HG03432 (cell line): ENCODE measurements around the gene EIF6.
A peak's percentile ranks its signal among the peaks of the same experiment; 100 is the strongest.

Source experiments
- ATAC-seq: cut with Tn5 transposase; IDR thresholded peaks from one replicate; pipeline ENCODE4 v1.9.1; 2021; ENCODE audit warnings: mild to moderate bottlenecking, moderate library complexity; ENCODE audit not compliant: unreplicated experiment

EIF6 gene

DNA sequence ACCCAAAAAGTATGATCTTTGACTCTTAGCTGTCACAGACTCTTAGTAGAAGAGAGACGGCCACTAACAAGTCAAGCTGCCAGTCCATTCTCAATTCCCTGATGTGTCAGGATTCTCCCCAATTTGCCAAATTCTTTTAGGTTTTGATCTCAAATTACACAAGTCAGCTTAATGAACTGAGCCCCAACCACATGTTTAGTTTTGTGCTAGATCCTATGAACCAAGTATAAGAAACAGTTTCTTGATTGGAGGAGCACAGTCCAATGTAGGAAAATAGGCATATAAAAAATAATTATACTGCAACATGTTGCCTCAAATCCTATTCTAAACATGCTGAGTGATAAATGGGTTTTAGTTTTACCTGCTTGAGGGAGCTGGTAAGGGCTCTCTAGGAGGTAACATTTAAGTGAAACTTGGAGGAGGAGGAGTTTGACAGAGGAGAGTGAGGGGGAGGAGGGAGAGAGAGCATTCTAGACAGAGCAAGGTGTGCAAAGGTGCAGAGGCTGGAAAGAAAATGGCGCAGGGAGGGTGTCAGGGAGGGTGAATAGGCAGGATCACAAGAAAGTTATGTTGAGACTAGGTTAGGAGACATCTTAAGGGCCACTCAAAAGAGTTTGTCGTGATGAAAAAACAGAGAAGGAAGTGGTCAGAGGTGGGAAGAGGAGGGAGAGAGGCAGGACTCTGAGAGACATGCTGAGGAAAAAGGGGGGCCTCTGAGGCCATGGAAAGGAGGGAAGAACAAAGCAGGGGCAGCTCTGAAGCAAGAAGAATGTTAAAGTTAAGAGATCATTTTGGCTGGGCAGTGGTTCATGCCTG, 30.5 kb upstream of the EIF6 start:
- no peak for ATAC-seq

DNA sequence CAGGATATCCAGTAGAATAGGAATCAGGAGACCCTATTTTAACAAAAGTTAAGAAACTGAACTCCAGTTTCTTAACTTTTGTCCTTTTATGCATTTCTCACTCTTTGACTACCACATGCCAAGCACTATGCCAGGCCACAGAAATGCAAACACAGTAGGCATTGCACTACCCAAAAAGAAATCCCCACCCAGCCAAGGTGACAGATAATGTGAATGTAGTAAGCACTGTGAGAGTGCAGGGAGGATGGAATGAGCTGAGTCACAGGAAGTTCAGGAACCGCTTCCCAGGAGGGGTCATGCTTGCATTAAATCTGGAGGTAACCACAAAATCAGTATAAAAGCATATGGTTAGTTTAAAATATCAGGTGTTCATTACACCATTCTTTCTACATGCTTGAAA, 27.7 kb upstream of the EIF6 start:
- ATAC-seq: no peak

DNA sequence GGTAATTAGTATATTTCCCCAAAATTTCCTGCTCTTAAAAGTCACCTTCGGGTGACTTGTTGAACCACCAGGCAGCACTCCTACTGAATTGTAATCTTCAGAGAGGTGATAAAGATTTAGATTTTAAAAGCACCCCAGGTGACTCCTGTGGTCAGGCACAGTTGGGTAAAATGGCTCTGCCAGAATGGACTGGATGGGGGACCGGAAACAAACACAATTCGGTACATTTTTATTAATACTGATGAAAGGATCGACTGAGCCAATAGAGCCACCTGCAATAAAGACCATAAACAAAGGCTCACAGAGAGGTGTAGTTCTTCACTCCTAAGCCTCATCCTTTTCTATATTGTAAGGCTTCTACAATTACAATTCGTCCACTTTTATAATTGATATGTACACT, 27.2 kb upstream of the EIF6 start:
- no peak for ATAC-seq

DNA sequence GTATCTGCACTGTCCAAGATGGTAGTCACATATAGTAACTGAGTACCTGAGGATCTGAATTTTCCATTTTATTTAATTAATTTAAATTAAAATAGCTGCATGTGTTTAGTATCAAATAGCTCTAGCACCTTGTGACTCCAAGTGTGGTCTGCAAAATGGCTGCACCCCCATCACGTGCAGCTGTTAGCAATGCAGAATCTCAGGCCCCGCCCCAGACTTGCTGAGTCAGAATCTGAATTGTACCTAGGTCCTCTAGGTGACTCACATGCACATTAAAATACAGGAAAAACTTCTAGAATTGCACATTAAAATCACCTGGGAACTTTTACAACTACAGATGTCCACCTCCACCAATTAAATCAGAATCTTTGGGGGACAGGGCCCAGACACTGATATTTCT, 26.8 kb upstream of the EIF6 start:
- ATAC-seq: no peak

DNA sequence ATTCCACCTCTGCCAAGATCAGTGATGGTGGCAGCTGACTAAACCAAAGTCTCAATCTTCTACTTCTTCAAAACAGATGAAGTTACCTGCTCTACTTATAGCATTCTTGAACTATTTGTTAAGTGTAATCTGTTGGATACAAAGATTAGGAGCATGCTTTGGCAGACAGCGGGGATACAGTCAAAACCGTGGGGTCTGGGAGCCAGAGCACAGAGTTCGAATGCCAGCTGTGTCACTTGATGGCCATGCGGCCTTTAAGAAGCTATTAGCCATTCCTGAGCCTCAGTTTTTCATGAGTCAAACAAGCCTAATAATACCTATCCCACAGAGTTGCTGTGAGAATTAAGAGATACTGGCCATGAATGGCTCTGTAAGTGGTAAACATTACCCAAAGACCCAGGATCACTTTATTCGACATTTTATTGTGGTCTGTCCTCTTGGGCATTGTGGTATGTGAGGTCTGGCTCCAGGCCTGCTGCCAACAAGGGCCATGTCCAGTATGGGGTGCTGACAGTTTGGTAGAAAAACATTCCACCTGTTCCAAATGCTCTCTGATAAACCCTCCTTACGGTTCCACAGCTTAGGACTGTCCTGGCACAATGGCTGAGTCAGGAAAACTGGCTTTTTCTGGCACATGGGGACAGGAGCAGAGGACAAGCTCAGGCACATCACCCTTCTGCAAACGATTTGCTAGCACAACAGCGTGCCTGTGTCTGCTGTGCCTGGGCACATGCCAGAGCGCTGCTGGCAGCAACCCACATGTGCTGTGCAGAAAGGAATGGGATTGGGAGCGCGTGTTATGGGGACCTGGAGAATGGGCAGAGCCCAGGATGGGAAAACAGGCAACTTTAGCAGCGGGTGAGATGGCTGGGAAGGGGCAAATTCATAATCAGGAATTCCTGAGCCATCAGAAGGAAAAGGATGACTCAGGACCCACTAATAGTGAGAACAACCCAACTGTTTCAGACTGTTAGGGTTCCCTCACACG, 23.4 kb upstream of the EIF6 start:
- ATAC-seq: no peak

DNA sequence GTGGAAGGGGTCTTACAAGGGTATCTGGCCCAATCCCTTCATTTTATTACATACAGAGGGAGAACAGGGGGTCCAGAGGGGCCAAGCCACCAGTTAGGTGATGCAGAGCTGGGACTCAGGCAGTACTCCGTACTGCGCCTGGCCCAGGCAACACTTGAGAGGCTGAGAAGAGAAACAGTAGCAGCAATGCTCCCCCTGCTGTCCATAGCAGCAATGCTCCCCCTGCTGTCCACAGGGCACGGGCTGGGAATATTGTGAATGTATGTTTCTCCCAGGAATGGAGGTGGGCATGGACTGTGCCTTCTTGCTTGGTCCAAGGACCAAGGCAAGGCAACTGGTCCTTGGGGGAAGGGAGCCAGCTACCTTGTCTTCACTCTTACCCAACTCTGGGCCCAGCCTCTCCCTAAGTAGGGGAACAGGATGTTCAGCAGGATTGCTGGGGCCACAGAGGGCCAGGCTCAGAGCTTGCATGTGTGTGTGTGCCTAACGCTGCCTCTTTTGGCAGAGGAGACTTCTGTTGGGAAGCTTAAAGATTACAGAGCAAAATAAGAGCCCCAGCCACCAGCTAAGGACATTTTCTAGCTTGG, 22.5 kb upstream of the EIF6 start:
- ATAC-seq: no peak

DNA sequence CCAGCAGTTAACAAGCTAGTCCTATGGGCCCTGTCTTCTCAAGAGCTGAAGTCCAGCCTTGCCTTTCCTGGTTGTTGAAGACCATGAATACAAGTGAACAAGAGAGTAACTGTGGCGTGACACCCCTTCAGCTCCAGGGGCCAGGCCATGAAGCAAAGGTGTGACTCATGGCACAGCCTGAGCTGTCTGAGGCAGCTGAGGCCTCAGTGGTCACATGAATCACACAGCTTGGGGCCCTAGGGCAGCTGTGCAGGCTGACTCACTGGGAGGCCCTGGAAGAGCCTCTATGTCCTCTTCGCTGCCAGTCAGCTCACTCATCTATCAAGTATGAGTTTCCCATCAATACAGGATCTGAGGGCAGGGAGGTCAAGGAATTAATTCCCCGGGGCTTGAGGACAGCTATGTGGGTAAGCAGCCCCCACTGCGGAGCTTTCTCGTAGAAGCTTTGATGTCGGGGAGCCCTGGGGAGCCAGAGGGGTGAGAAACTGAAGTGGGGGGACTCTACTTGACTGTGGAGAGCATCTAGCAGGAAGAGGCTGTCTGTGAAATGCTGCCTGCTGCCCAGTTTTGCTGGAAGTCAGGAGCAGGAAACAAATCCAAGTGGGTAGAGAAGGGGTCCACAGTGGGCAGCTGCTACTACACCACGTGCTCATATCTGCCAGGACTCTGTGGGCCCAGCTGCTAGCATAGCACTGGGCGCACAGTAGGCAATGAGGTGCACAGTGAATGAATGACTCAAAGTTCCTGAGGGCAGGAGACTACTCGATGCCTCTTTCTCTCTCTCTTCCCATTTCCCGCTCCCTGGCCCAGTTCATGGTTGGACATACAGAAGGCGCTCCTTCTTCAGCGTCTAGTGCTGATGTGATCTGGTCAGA, 21.3 kb upstream of the EIF6 start:
- no peak for ATAC-seq

DNA sequence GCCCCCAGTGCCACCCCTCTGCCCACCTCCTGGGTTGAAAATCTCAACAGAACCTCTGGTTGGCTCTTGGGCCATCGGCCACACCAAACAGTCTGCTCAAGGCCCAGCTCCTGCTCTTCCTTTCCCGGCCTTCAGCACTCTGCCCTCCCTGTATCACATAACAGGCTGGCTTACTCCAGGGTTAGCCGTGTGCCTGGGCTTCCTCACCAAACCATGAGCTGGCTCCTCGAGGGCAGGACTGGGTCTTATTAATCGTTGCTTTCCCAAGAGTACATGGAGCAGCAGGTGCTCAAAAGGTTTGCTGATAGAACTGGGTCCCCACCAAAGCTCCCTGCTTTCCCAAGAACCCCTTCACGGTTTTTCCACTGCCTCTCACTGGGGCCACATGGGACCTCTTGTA, 20.4 kb upstream of the EIF6 start:
- ATAC-seq: no peak

DNA sequence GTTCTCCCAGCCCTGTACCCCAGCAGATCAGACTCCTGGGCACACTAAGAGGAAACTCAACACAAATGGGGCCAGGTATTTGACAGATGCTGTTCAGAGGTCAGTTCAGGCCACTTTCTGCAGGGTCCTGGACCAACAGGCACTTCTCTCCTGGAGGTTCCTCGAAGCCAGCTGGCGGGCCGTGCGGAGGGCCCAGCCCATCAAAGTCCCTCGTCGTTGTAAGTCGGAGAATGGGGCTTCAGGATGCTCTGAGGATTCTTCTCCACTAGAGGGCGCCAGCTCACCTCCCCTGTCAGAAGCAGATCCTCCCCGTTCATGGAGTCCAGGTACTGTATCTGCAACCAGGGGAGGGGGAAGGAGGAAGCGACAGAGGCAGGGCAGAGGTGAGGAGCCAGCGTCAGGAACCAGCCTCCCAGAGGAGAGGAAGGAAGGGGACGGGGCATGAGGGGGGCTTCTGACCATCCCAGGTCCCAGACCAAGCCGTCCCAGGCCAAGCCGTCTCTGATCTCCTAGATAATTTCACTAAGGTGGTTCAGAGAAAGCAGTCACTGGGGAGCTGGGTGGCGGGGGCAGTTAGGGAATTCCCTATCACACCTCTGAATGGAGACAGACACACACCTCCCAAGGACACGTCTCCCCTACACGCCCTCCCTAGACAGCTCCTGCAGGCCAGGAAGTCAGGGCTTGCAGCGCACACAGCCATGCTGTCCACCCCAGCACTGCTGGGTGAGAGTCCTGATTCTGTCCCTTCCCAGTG, 19.3 kb upstream of the EIF6 start:
- ATAC-seq: peak; percentile 60

DNA sequence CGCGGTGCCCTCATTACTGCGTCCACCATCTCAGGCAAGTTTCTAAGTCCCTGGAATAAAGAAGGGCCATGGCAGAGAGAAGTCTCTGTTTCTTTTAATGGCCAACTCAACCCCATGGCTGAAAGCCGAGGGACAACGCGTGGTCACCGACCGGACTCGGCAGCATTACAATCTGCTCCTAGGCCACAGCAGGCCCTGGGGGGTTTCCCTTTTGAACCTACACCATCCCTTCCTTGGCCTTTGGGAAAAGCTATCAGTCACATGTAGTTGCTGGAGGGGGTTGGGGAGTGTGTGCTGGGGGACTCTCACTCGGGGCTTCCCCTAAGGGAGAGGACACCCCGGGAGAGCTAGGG, 18.8 kb upstream of the EIF6 start:
- ATAC-seq: no peak

DNA sequence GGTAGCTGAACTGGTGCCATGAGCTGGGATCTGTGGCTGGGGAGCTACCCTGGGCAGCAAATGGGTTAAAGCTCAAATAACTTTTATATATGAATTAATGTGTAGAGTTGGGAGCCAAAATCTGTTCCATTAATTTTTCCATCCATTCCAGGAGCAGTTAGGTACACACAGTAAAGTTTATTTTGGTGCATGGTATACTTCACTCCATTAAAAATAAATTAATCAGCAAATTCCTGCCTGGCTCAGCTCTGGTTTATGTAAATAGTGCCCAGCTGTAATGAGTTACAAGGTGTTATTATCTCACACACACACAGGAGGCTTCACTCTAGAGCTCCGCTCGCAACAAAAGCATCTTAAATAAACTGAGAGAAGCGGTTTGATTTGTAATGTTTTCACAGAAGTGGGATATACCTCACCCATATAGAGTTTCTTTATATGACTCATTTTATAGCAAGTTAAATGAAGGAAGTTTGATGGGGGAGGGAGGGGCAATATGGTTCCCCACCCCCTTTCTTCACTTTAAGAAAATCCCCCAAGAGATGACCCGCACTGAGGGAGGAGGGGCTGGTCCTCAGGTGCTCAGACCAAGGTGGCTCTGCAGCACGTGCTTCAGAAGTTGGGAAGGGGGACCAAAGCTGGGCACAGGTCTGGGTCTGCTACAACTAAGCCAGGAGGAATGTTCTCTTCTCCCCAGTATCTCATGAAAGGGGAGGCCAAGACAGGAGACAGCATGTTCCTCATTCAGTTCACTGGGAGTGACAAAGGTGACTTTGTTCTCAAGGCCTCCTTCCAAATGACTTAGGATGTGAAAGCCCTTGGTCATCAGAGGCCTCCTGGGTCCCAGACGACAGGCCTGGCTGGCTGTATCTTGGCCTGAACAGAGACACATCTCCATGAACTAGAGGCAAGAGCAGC, 18.1 kb upstream of the EIF6 start:
- ATAC-seq: no peak

DNA sequence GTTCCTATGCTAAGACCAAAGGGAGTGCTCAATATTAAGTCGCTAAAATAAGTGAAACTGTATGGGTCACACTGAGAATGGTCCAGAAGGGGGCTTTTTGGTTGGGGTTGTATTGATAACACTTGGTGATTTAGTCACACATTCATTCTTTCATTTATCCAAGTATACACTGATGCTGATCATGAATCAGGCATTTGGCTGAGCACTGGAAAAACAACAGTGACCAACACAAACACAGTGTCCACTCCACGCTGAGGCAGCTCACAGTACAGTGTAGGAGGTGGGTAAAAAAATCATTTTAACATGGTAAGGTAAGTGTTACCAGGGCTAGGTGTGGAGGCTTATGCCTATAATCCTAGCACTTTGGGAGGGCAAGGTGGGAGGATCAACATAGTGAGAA, 16.9 kb upstream of the EIF6 start:
- ATAC-seq: no peak

DNA sequence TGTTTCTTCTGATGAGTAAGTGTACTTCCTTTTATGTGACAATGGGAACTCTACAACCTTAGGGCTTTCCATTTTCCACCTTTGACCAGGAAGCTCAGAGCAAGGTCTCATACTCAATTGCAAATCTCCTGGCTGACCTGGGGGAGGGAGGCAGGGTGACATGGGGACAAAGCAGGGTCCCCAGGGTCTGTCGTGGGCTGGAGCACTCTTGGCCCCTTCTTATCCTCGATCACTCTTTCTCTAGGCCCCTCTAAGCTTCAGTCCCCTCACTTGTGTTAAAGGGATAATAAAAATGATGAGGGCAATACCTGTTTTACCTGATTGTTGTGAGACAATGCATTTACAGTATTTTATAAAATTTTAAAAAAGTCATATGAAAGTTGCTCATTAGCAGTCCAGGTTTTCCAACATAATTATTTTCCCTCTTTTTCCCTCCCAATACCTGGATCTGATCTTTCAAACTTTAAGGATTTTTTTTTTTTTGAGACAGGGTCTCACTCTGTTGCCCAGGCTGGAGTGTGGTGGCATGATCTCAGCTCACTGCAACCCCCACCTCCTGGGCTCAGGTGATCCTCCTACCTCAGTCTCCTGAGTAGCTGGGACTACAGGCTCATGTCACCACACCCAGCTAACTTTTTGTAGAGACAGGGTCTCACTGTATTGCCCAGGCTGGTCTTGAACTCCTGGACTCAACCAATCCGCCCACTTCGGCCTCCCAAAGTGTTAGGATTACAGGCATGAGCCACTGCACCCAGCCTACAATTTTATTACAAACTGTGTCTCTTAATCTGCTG, 16.1 kb upstream of the EIF6 start:
- ATAC-seq: no peak

DNA sequence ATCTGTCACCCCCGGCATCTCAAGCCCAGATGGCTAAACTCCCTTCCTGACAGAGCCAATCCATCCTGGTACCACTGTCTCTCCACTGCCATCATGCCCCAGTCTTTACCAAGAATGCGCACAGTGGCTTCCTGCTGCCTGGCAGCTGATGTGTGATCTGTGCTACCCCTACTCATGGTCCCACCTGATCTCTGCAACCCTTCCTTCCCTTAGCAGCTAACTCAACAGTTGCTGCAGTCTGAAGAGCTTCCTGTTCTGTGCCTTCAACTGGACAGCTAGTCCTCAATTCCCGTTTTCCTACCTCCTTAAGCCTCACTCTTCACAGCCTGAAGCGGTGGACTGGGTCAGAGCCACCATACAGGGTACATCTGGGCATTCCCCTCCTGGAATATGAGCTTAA, 15.2 kb upstream of the EIF6 start:
- ATAC-seq: no peak

DNA sequence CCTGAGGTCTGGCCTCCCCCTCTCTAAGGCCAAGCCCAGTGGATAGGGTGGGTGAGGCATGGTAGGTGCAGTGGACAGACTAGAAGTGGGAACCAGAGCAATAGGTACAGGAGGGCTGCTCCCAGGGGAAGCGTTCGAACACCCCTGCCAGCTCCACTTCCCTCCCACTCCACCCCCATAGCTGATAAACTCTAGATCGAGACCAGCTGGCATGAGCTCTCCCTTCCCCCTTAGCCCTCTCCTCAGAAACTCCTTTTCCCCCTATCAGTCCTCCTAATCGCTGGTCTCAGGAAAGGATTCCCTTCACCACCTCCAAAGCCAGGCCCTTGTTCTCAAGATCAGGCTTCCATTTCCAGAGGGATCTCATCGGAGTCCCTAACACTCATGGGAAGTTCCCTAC, 13.7 kb upstream of the EIF6 start:
- ATAC-seq: no peak

DNA sequence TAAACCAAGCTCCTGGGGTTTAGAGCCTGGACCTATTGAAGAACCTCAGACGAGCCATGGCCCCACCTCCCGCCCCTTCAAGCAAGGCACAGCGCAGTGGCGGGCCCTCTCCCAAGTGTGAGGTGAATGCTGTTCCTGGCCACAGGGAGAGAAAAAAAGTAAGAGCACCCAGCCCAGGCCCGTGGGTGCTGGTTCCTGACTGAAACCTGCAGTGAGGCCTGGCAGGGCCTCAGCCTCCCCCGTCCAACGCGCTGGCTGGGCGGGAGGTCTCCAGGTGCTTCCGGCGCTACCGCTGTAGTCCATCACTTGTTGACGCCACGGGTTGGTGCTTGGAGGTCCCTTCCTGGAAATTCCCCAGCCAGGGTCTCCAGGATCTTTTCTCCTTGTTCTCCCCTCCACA, 13.2 kb upstream of the EIF6 start:
- ATAC-seq: no peak

DNA sequence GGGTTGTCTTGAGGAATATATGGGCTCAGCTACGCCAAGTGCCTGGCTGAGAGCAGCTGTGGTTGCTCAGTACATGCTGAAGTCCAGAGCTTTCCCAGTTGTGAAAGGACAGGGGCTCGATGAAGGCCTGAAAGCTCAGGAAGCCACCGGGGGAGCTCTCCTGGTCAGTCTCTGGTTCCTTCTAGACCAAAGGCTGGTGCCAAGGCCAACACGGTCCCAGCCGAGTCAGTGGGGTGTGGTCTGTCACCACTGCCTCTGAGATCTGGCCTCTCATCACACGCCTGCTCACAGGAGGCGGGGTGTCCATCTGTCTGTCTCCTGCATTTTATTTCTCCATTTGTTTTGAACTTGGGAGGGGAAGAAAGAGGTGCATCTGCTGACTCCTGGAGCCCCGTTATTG, 12.6 kb upstream of the EIF6 start:
- no peak for ATAC-seq

DNA sequence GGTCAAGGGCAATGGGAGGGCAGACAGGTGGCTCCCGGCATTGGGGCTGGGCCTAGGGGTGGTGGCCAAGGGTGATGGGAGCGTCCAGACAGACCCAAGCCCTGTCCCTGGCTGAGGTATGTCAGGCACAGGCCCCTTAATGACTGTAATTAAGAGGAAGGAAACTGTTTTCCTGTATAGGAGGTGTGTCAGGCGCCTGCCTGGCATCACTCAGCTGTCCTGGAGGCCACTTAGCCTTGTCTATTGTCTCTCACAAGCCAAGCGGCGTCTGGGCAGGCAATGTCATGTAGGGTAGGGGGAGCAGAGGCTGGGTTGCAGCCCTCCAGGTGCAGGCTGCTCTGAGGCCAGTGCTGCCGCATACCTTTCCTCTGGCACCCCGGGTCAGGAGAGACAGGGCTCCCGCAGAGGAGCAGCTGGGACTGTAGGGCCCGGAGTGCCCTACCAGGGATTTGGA, 11.6 kb upstream of the EIF6 start:
- no peak for ATAC-seq
